Measurements from ENCODE around the gene RNF115.

- TF ChIP-seq YY1 (IDR thresholded peaks at IDR 0.05; ENCODE audit: extremely low read depth, insufficient replicate concordance, low read depth, low read length) (no peak), CTCF (IDR thresholded peaks at IDR 0.05 in 2 of 3, conservative IDR thresholded peaks at IDR 0.05 in 1 of 3; ENCODE audit: borderline replicate concordance in 1 of 3, insufficient read depth in 1 of 3, low read depth in 2 of 3, low read length in 2 of 3) (no peak), CEBPB (IDR thresholded peaks at IDR 0.05; ENCODE audit: low read depth) (no peak), TCF7L2 (IDR thresholded peaks at IDR 0.05; ENCODE audit: borderline replicate concordance, extremely low read depth, insufficient read depth, insufficient read length) (no peak), ELF1 (IDR thresholded peaks at IDR 0.05; ENCODE audit: borderline replicate concordance, low read depth) (no peak), POLR2A (IDR thresholded peaks at IDR 0.05; ENCODE audit: borderline replicate concordance, extremely low read depth, insufficient read depth, insufficient read length) (no peak), RAD21 (IDR thresholded peaks at IDR 0.05; ENCODE audit: low read depth) (no peak), REST (IDR thresholded peaks at IDR 0.05; ENCODE audit: low read depth) (no peak)
Observed at GRCh38 chr1:145758575-145758974, 65.3 kb downstream of the RNF115 start.

Measured in HCT116 (cell line).